Kidney epithelial cell (primary cell): Measurements from ENCODE around the gene TTC14. TPM values are rescaled to one million over a fixed set of nuclear protein-coding genes. Genes with fewer than 3 reads are reported as not detected.
"Not testable (repeated sequence)": the region's sequence is repeated elsewhere in the genome, so short reads cannot be mapped to it uniquely, and the experiment has no call there.

ENCODE experiments used
- DNase-seq: peaks from one replicate; pipeline ENCODE4 v3.0.0-alpha.2; 2010; ENCODE audit warnings: low read depth
- H3K27me3 ChIP-seq: 2 replicates; pipeline ENCODE4 v1.6.0; 2011; ENCODE audit warnings: low read length; ENCODE audit not compliant: control insufficient read depth, insufficient read depth
- H3K36me3 ChIP-seq: 2 replicates; pipeline ENCODE4 v1.5.1; 2011; ENCODE audit warnings: low read length; ENCODE audit not compliant: control insufficient read depth, insufficient read depth
- H3K4me3 ChIP-seq: 2 replicates; pipeline ENCODE4 v1.5.1; 2011; ENCODE audit warnings: low read depth, mild to moderate bottlenecking, control low read depth, low read length
- CTCF ChIP-seq: IDR thresholded peaks from 2 replicates; pipeline ENCODE4 v1.5.1; 2011; ENCODE audit warnings: mild to moderate bottlenecking, moderate library complexity, low read length, control low read depth, inconsistent platforms; ENCODE audit not compliant: insufficient read depth, poor library complexity, severe bottlenecking
- total RNA-seq: library from RNA; depleted of rRNA; stranded (reverse); fragments of >200 nt; gene quantifications from 2 replicates; pipeline ENCODE4 v1.2.3, GENCODE V29; 2015

Gene TTC14
- total RNA-seq, 1 donor from 2014 or later = 19.7 TPM

- DNase-seq = no peak
- Histone ChIP-seq H3K27me3 (no peaks in the 10 kb centered on the region), H3K36me3 (no peaks in the 10 kb centered on the region), H3K4me3 (no peak overlapping the region)
- no peak for TF ChIP-seq CTCF
These were observed 1.5 kb upstream of the TTC14 start for GRCh38 chr3:180600473-180600872.

- Histone ChIP-seq H3K27me3 (no peaks in the 10 kb centered on the region), H3K4me3 (no peak overlapping the region), H3K36me3 (peaks cover 1% of the 10 kb centered on the region)
- TF ChIP-seq CTCF = no peak
- no peak for DNase-seq
These were observed 9.0 kb downstream of the TTC14 start for GRCh38 chr3:180611006-180611405.

GRCh38 chr3:180612364-180612763, 10.4 kb downstream of the TTC14 start:
- H3K36me3 ChIP-seq = peaks cover 1% of the 10 kb centered on the region

GRCh38 chr3:180615954-180616353, 14.0 kb downstream of the TTC14 start:
- no peak for DNase-seq
- H3K36me3 ChIP-seq = peaks cover 1% of the 10 kb centered on the region
- TF ChIP-seq CTCF = no peak
- no peak overlapping the region for H3K4me3 ChIP-seq
- H3K27me3 ChIP-seq = no peaks in the 10 kb centered on the region

More at GRCh38 chr3:180612364-180612763, 10.4 kb downstream of the TTC14 start:
- no peak for TF ChIP-seq CTCF
- Histone ChIP-seq H3K27me3 (no peaks in the 10 kb centered on the region), H3K4me3 (no peak overlapping the region)
- no peak for DNase-seq

GRCh38 chr3:180617049-180617448, 15.1 kb downstream of the TTC14 start:
- no peaks in the 10 kb centered on the region for H3K27me3 ChIP-seq
- peaks cover 1% of the 10 kb centered on the region for H3K36me3 ChIP-seq
- H3K4me3 ChIP-seq = no peak overlapping the region
- no peak for DNase-seq
- TF ChIP-seq CTCF = no peak

GRCh38 chr3:180618563-180618962, 16.6 kb downstream of the TTC14 start:
- H3K4me3 ChIP-seq, H3K27me3 ChIP-seq, DNase-seq, H3K36me3 ChIP-seq: not testable (repeated sequence)
